NK-92 (cell line): ENCODE measurements around the gene BIN1.

Source experiments
- DNase-seq: peaks from one replicate; lab custom pipeline; 2025; ENCODE audit not compliant: unreplicated experiment; lab: John Stamatoyannopoulos, UW

Gene BIN1

GRCh38 chr2:127060264-127060945, 46.5 kb downstream of the BIN1 start:
- DNase-seq, result no peak

GRCh38 chr2:127059559-127059958, 47.4 kb downstream of the BIN1 start:
- DNase-seq, result no peak

GRCh38 chr2:127058954-127059252, 48.1 kb downstream of the BIN1 start:
- DNase-seq, result no peak

GRCh38 chr2:127058246-127058953, 48.6 kb downstream of the BIN1 start:
- no peak for DNase-seq

- no peak for DNase-seq
These were observed 49.3 kb downstream of the BIN1 start for GRCh38 chr2:127057371-127058245.

GRCh38 chr2:127056631-127057370, 50.2 kb downstream of the BIN1 start:
- DNase-seq, result no peak

GRCh38 chr2:127056086-127056485, 50.9 kb downstream of the BIN1 start:
- no peak for DNase-seq

GRCh38 chr2:127055786-127056076, 51.2 kb downstream of the BIN1 start:
- DNase-seq, result no peak

GRCh38 chr2:127054996-127055785, 51.8 kb downstream of the BIN1 start:
- no peak for DNase-seq

GRCh38 chr2:127054604-127054930, 52.4 kb downstream of the BIN1 start:
- no peak for DNase-seq

GRCh38 chr2:127053731-127054603, 53.0 kb downstream of the BIN1 start:
- no peak for DNase-seq

- DNase-seq, result no peak
These were observed 53.9 kb downstream of the BIN1 start for GRCh38 chr2:127052771-127053691.

- no peak for DNase-seq
These were observed 54.7 kb downstream of the BIN1 start for GRCh38 chr2:127052057-127052770.

GRCh38 chr2:127051116-127052056, 55.6 kb downstream of the BIN1 start:
- DNase-seq, result no peak

GRCh38 chr2:127050803-127051115, 56.2 kb downstream of the BIN1 start:
- no peak for DNase-seq

GRCh38 chr2:127049927-127050802, 56.8 kb downstream of the BIN1 start:
- DNase-seq, result no peak
